Spleen (tissue), 7 donors: ENCODE measurements around the gene TYR.

Experiments
- POLR2A ChIP-seq, 3 donors: fragments of 450-650 bp; IDR thresholded peaks; one replicate each; pipeline ENCODE4 v1.5.1; 2017; ENCODE audit warnings: antibody characterized with exemption in 3 of 3, mild to moderate bottlenecking in 1 of 3
- TF ChIP-seq, protein P1 (sequence below), 11 experiments: fragments of 200-600 bp in 7 of 11; fragments of 450-650 bp in 4 of 11; sonication (generic) in 4 of 11; IDR thresholded peaks in 8 of 11; conservative IDR thresholded peaks in 3 of 11; 1 replicate in 7 of 11; 2 replicates in 4 of 11; pipeline versions ENCODE4 v1.4.0 to v1.8.0; 2016 to 2021; ENCODE audit warnings: antibody characterized with exemption in 11 of 11, inconsistent platforms in 4 of 11, mild to moderate bottlenecking in 1 of 11
- donor health status: DM: no; HTN: no; CAD: no; lungs with moderate emphysema.
- donor health status: DM: no; HTN: no; CAD: no.
- donor health status: DM: no; HTN: no; CAD: no.

- no peak for TF ChIP-seq POLR2A (IDR thresholded peaks at IDR 0.05)
- TF ChIP-seq, protein P1, sequence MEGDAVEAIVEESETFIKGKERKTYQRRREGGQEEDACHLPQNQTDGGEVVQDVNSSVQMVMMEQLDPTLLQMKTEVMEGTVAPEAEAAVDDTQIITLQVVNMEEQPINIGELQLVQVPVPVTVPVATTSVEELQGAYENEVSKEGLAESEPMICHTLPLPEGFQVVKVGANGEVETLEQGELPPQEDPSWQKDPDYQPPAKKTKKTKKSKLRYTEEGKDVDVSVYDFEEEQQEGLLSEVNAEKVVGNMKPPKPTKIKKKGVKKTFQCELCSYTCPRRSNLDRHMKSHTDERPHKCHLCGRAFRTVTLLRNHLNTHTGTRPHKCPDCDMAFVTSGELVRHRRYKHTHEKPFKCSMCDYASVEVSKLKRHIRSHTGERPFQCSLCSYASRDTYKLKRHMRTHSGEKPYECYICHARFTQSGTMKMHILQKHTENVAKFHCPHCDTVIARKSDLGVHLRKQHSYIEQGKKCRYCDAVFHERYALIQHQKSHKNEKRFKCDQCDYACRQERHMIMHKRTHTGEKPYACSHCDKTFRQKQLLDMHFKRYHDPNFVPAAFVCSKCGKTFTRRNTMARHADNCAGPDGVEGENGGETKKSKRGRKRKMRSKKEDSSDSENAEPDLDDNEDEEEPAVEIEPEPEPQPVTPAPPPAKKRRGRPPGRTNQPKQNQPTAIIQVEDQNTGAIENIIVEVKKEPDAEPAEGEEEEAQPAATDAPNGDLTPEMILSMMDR (IDR thresholded peaks at IDR 0.05 in 8 of 11, conservative IDR thresholded peaks at IDR 0.05 in 3 of 11): no peak
Measured at GRCh38 chr11:89235976-89236375, 58.3 kb downstream of the TYR start.
